ENCODE measurements around the gene GOLPH3.
"Not testable (repeated sequence)": the region's sequence is repeated elsewhere in the genome, so short reads cannot be mapped to it uniquely, and the experiment has no call there.

The GOLPH3 gene

GRCh38 chr5:32174011-32174870 is at the start of gene GOLPH3:
GOLPH3 (minus strand) TSS chr5:32174319; CDS start chr5:32174034, 285 bp downstream.
- DNase-seq (ENCODE audit: low read depth), result no peak

GRCh38 chr5:32222723-32223470 is 48.8 kb upstream of the GOLPH3 start:
- no peak for DNase-seq (ENCODE audit: low read depth)

GRCh38 chr5:32217886-32218396 is 43.8 kb upstream of the GOLPH3 start:
- DNase-seq (ENCODE audit: low read depth), result no peak

- not testable (repeated sequence) for DNase-seq (ENCODE audit: low read depth)
Observed at GRCh38 chr5:32214344-32214743, 40.2 kb upstream of the GOLPH3 start.

- DNase-seq (ENCODE audit: low read depth), result no peak
Observed at GRCh38 chr5:32210151-32210550, 36.0 kb upstream of the GOLPH3 start.

GRCh38 chr5:32208837-32209236 is 34.7 kb upstream of the GOLPH3 start:
- DNase-seq (ENCODE audit: low read depth), result not testable (repeated sequence)

- no peak for DNase-seq (ENCODE audit: low read depth)
Observed at GRCh38 chr5:32207355-32207634, 33.2 kb upstream of the GOLPH3 start.

GRCh38 chr5:32206509-32207354 is 32.6 kb upstream of the GOLPH3 start:
- no peak for DNase-seq (ENCODE audit: low read depth)

- DNase-seq (ENCODE audit: low read depth), result no peak
Observed at GRCh38 chr5:32206053-32206452, 31.9 kb upstream of the GOLPH3 start.

- peak; percentile 79 for DNase-seq (ENCODE audit: low read depth)
Observed at GRCh38 chr5:32202394-32202793, 28.3 kb upstream of the GOLPH3 start.

- DNase-seq (ENCODE audit: low read depth), result no peak
Observed at GRCh38 chr5:32201122-32201753, 27.1 kb upstream of the GOLPH3 start.

GRCh38 chr5:32197032-32197431 is 22.9 kb upstream of the GOLPH3 start:
- DNase-seq (ENCODE audit: low read depth), result no peak

- DNase-seq (ENCODE audit: low read depth), result no peak
Observed at GRCh38 chr5:32195265-32195664, 21.1 kb upstream of the GOLPH3 start.

GRCh38 chr5:32193591-32193990 is 19.5 kb upstream of the GOLPH3 start:
- DNase-seq (ENCODE audit: low read depth), result no peak

GRCh38 chr5:32190095-32190494 is 16.0 kb upstream of the GOLPH3 start:
- DNase-seq (ENCODE audit: low read depth), result peak; percentile 90

GRCh38 chr5:32187675-32188074 is 13.6 kb upstream of the GOLPH3 start:
- DNase-seq (ENCODE audit: low read depth), result no peak

- DNase-seq (ENCODE audit: low read depth), result no peak
Observed at GRCh38 chr5:32182463-32183063, 8.4 kb upstream of the GOLPH3 start.

GRCh38 chr5:32173267-32174010 is 680 bp downstream of the GOLPH3 start:
- DNase-seq (ENCODE audit: low read depth), result no peak

- no peak for DNase-seq (ENCODE audit: low read depth)
Observed at GRCh38 chr5:32172923-32173266, 1.2 kb downstream of the GOLPH3 start.

GRCh38 chr5:32172186-32172911 is 1.8 kb downstream of the GOLPH3 start:
- not testable (repeated sequence) for DNase-seq (ENCODE audit: low read depth)

Data from GM04503 (cell line).